Psoas muscle (tissue), 8 donors: Measurements from ENCODE around the gene ISG20. TPM values are rescaled to one million over a fixed set of nuclear protein-coding genes. Genes with fewer than 3 reads are reported as not detected.
A peak's percentile ranks its signal among the peaks of the same experiment; 100 is the strongest.
"Not testable (repeated sequence)": the region's sequence is repeated elsewhere in the genome, so short reads cannot be mapped to it uniquely, and the experiment has no call there.

Experiments used
- ATAC-seq, 4 donors: fragments of 200-7000 bp; cut with Tn5 transposase; one replicate each; pipeline ENCODE4 v1.9.1; 2020; ENCODE audit warnings: moderate library complexity in 3 of 4, mild to moderate bottlenecking in 2 of 4
- DNase-seq, 2 donors: peaks; one replicate each; pipeline ENCODE4 v3.0.0-alpha.2; 2020
- H3K27ac ChIP-seq: fragments of 200-600 bp; one replicate; pipeline ENCODE4 v1.8.0; 2022
- H3K27me3 ChIP-seq, 3 donors: fragments of 200-600 bp in 1 of 3; one replicate each; pipeline versions ENCODE4 v1.6.1 to v1.8.0; 2013 to 2022; ENCODE audit warnings: low read length in 2 of 3, mild to moderate bottlenecking in 2 of 3, moderate library complexity in 1 of 3; ENCODE audit not compliant: insufficient read depth in 3 of 3
- H3K36me3 ChIP-seq, 2 donors: fragments of 200-600 bp in 1 of 2; one replicate each; pipeline versions ENCODE4 v1.6.1 to v1.8.0; 2013 to 2022; ENCODE audit warnings: low read depth in 1 of 2, mild to moderate bottlenecking in 1 of 2, moderate library complexity in 1 of 2; ENCODE audit not compliant: insufficient read depth in 1 of 2
- H3K4me1 ChIP-seq: fragments of 200-600 bp; one replicate; pipeline ENCODE4 v1.8.0; 2022
- H3K4me3 ChIP-seq: fragments of 200-600 bp; one replicate; pipeline ENCODE4 v1.8.0; 2022; ENCODE audit warnings: mild to moderate bottlenecking
- H3K9me3 ChIP-seq: fragments of 200-600 bp; one replicate; pipeline ENCODE4 v1.8.0; 2022
- CTCF ChIP-seq: fragments of 200-600 bp; IDR thresholded peaks from one replicate; pipeline ENCODE4 v1.8.0; 2022; ENCODE audit warnings: antibody characterized with exemption
- WGBS, 3 donors: extraction: QIAGEN DNeasy Blood & Tissue Kit; methylation state at CpG; one replicate each; pipeline versions ENCODE4 v1.1.6 to v1.1.7; 2013; 5-methylcytosine and 5-hydroxymethylcytosine counted together
- intact Hi-C, 2 donors: fragments of 100-400 bp; cut with DNase I; formaldehyde crosslinking; loops; one replicate each; pipeline versions ENCODE4 v1.11.0 to v1.14.2; 2022
- polyA plus RNA-seq, 3 donors: library from polyadenylated mRNA; stranded (reverse); fragments of 200-250 nt; gene quantifications; one replicate each; pipeline ENCODE4 v1.2.3, GENCODE V29; 2013
- total RNA-seq, 4 donors: library from RNA; stranded (reverse); fragmentation: NEBNext Ultra II Directional in 2 of 4; extraction: Animal tissue kit (Norgen Biotek cat#: 25700) in 2 of 4; gene quantifications; one replicate each; pipeline versions ENCODE4 v1.2.1 to v1.2.4, GENCODE V29; 2021 to 2023
- donor health status: healthy with polysubstance abuse.
- donor health status: DM: no; HTN: no; CAD: no; lungs with moderate emphysema.
- donor health status: Bipolar disorder and iron deficiency.
- donor health status: healthy.
- donor health status: DM: yes; HTN: yes; CAD: no.
- donor health status: DM: no; HTN: no; CAD: no.
- donor health status: DM: no; HTN: no; CAD: no.
- donor health status: DM: yes; HTN: yes; CAD: no.

The ISG20 gene
- total and polyA plus RNA-seq, 7 donors, result 1.1 to 7.4 (median 3.8) TPM

- 78 to 83% (median 80%) methylated on average over 5 of the region's 5 CpGs for WGBS, 3 donors
- Histone ChIP-seq H3K9me3 (no peaks in the 10 kb centered on the region), H3K4me1 (peaks cover 20% of the 10 kb centered on the region), H3K27ac (no peak overlapping the region), H3K36me3 (peaks cover 3 to 8% of the 10 kb centered on the region in 2 donors), H3K4me3 (no peak overlapping the region), H3K27me3 (no peaks in the 10 kb centered on the region)
- intact Hi-C loops, result no loop called here
- no peak for TF ChIP-seq CTCF
- ATAC-seq, result no peak
- DNase-seq, result peak in 1 of 2 donors; percentile 13
These were observed 2.2 kb upstream of the ISG20 start for GRCh38 chr15:88636654-88637053.

GRCh38 chr15:88637436-88637835 lies 1.4 kb upstream of the ISG20 start:
- 77 to 84% (median 77%) methylated on average over 7 of the region's 7 CpGs for WGBS, 3 donors
- no peaks in the 10 kb centered on the region for H3K9me3 ChIP-seq
- peaks cover 0 to under 1% of the 10 kb centered on the region in 2 donors for H3K36me3 ChIP-seq
- TF ChIP-seq CTCF, result no peak
- no peak for ATAC-seq
- H3K4me1 ChIP-seq, result peaks cover 20% of the 10 kb centered on the region
- peak in 1 of 2 donors; percentile 10 for DNase-seq
- H3K27me3 ChIP-seq, result no peaks in the 10 kb centered on the region
- no peak overlapping the region for H3K27ac ChIP-seq
- intact Hi-C loops, result no loop called here
- no peak overlapping the region for H3K4me3 ChIP-seq

- WGBS, 3 donors, result 67 to 80% (median 70%) methylated on average over 7 of the region's 7 CpGs
- DNase-seq, result no peak
- Histone ChIP-seq H3K27ac (peak overlapping the region; percentile 82), H3K4me3 (peak overlapping the region; percentile 68), H3K9me3 (no peaks in the 10 kb centered on the region), H3K4me1 (peaks cover 20% of the 10 kb centered on the region), H3K36me3 (no peaks in the 10 kb centered on the region), H3K27me3 (no peaks in the 10 kb centered on the region)
- intact Hi-C loops, result no loop called here
- no peak for TF ChIP-seq CTCF
- peak in 2 of 4 donors; percentile 1 to 11 for ATAC-seq
These were observed 783 bp upstream of the ISG20 start for GRCh38 chr15:88637841-88638625.

- Histone ChIP-seq H3K27me3 (no peaks in the 10 kb centered on the region), H3K27ac (no peak overlapping the region), H3K36me3 (no peaks in the 10 kb centered on the region), H3K4me3 (no peak overlapping the region), H3K4me1 (peaks cover 16% of the 10 kb centered on the region), H3K9me3 (no peaks in the 10 kb centered on the region)
- DNase-seq, result no peak
- intact Hi-C loops, result no loop called here
- TF ChIP-seq CTCF, result no peak
- 91 to 95% (median 92%) methylated on average over 12 of the region's 12 CpGs for WGBS, 3 donors
- ATAC-seq, result no peak
These were observed 3.2 kb downstream of the ISG20 start for GRCh38 chr15:88641959-88642452.

GRCh38 chr15:88642514-88642913 lies 3.7 kb downstream of the ISG20 start:
- DNase-seq, H3K27ac ChIP-seq, H3K9me3 ChIP-seq, H3K27me3 ChIP-seq, ATAC-seq, intact Hi-C loops, H3K4me3 ChIP-seq, H3K36me3 ChIP-seq: not testable (repeated sequence)
- WGBS, 3 donors, result 89 to 94% (median 91%) methylated on average over 11 of the region's 11 CpGs
- peaks cover 16% of the 10 kb centered on the region for H3K4me1 ChIP-seq
